Subcutaneous abdominal adipose tissue (tissue), 5 donors: ENCODE data around the gene S100PBP.

Source experiments
- H3K27ac ChIP-seq: one replicate; pipeline ENCODE4 v1.7.0; 2013; ENCODE audit warnings: low read depth, mild to moderate bottlenecking, inconsistent platforms, low read length, moderate library complexity
- H3K27me3 ChIP-seq, 5 donors: one replicate each; pipeline ENCODE4 v1.7.0; 2013; ENCODE audit warnings: low read length in 5 of 5, inconsistent platforms in 1 of 5; ENCODE audit not compliant: control insufficient read depth in 5 of 5, insufficient read depth in 4 of 5
- H3K36me3 ChIP-seq, 5 donors: one replicate each; pipeline ENCODE4 v1.7.0; 2013; ENCODE audit warnings: low read length in 5 of 5; ENCODE audit not compliant: control insufficient read depth in 5 of 5, insufficient read depth in 5 of 5
- H3K4me1 ChIP-seq, 5 donors: one replicate each; pipeline ENCODE4 v1.7.0; 2013; ENCODE audit warnings: low read length in 5 of 5, mild to moderate bottlenecking in 3 of 5, moderate library complexity in 1 of 5; ENCODE audit not compliant: control insufficient read depth in 5 of 5, insufficient read depth in 5 of 5
- H3K4me3 ChIP-seq, 5 donors: one replicate each; pipeline ENCODE4 v1.7.0; 2013; ENCODE audit warnings: low read length in 5 of 5, low read depth in 1 of 5
- H3K9ac ChIP-seq, 5 donors: one replicate each; pipeline ENCODE4 v1.7.0; 2013; ENCODE audit warnings: low read length in 5 of 5, mild to moderate bottlenecking in 4 of 5, moderate library complexity in 3 of 5
- H3K9me3 ChIP-seq, 5 donors: one replicate each; pipeline ENCODE4 v1.7.0; 2013; ENCODE audit warnings: low read length in 5 of 5; ENCODE audit not compliant: control insufficient read depth in 5 of 5
- donor health status: healthy.
- donor health status: healthy.
- donor health status: healthy.
- donor health status: healthy.
- donor health status: healthy.

Gene S100PBP

DNA sequence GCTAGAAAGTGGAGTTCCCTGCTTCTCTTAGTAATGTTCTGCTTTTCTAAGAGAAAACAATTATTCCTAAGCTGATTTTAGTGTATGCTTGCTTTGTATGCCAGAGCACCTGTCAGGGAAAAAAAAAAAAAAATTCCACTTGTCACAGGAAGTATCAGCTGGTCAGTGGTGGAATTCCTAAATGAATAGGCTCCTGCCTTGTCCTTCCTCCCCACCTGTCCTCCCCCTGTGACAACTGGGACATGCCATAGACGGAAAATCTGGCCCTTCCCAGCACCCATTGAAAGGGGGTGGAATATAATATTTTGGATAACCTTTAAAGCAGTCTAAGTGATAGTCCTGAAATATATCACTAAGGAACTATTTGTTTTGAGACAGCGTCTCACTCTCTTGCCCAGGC lies 42.5 kb downstream of the S100PBP start:
- no peaks in the 10 kb centered on the region for H3K9me3 ChIP-seq
- H3K36me3 ChIP-seq: peaks cover 24 to 80% (median 38%) of the 10 kb centered on the region in 5 donors
- no peak overlapping the region for H3K9ac ChIP-seq
- H3K27me3 ChIP-seq: no peaks in the 10 kb centered on the region
- no peak overlapping the region for H3K27ac ChIP-seq
- no peak overlapping the region for H3K4me3 ChIP-seq
- peaks cover 5 to 17% (median 14%) of the 10 kb centered on the region in 5 donors for H3K4me1 ChIP-seq

DNA sequence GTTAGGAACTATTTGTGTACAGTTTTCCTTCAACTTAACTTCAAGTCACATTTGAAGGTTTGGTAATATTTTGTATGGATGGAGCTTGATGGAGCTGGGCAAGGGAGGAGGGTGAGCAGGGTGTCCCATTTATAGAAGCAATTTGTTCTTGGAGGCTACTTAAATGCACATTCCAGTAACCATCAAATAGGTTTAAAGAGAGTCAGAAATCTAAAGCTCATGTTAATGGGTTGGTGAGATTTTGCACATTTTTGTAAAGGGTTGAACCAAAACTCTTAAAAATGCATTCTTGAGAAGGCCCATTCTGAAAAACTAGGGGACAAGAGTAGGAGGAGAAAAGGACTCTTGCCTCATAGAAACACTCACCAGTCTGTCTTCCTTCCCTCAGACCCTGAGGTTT lies 43.1 kb downstream of the S100PBP start:
- Histone ChIP-seq H3K27ac (no peak overlapping the region), H3K4me1 (peaks cover 5 to 17% (median 14%) of the 10 kb centered on the region in 5 donors), H3K27me3 (no peaks in the 10 kb centered on the region), H3K9me3 (no peaks in the 10 kb centered on the region), H3K36me3 (peaks cover 23 to 74% (median 37%) of the 10 kb centered on the region in 5 donors), H3K4me3 (no peak overlapping the region), H3K9ac (no peak overlapping the region)

DNA sequence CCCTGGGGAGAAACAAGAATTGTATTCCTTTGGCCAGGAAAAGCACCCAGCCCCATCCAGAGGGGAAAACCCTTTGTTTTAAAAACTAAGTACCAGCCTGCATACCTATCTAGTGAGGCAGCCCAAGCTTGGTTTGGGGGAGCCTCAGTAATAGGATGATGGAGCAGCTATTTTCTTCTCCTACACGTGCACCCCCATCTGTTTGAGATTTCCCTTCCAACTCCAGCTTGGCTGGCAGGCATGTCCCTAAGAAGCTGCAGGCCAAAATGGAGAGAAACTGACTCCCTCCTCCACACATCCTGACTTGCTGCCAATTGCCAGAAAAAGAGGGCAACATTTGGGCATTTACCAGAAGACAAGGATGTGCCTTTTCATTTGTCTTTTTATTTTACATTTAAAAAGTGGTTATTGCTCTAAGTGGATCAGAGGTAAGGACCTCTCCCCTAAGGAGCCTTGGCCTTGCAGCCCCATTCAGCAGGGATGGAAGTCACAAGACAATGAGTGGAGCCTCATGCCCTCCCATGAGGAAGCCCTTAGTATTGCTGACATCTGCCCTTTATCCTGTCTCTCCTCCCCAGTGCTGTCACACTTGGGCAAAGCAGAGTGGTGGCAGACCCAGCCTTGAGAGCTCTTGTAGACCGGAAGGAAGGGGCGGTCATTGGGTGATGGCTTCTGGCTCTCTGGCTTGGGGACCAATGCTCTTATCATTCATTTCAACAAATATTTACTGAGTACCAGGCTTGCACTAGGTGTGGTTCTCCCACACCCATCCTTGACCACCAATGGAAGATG lies 44.6 kb downstream of the S100PBP start:
- Histone ChIP-seq H3K27ac (no peak overlapping the region), H3K9ac (no peak overlapping the region), H3K36me3 (peaks cover 11 to 59% (median 22%) of the 10 kb centered on the region in 5 donors), H3K27me3 (no peaks in the 10 kb centered on the region), H3K4me3 (no peak overlapping the region), H3K4me1 (peaks cover 5 to 18% (median 14%) of the 10 kb centered on the region in 5 donors), H3K9me3 (no peaks in the 10 kb centered on the region)

DNA sequence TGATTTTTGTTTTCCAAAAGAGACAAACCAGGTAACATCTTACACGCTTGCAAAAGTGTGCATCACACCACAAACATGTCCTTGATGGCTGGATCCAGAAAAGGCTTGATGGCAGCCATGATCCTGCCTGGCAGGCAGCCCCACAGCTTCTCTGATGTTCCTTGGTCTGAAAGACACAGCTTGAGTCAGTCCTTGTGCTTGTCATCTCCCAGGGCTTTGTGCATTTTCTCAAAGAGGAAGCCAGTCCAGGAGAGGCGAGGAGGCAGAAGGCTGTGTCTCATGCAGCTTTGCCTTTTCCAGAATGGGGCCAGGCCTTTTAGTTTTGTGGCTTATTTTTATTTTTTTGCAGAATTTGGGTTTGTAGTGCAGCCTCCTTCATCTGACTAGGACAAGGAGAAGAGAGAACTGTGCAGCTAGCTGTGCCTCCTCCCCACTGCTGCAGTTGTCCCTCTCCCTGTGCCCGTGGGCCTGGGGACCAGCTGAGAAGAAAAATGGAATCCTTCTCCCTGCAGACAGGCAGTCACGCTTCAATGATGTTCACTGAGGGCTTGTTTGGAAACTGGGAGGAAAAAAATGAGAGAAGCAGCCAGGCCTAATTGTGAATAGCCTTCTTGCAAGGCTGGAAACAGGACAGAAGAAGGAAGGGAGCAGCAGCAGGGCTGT lies 45.9 kb downstream of the S100PBP start:
- H3K9me3 ChIP-seq: no peaks in the 10 kb centered on the region
- peaks cover 4 to 56% (median 13%) of the 10 kb centered on the region in 5 donors for H3K36me3 ChIP-seq
- H3K4me3 ChIP-seq: no peak overlapping the region
- H3K4me1 ChIP-seq: peaks cover 5 to 18% (median 14%) of the 10 kb centered on the region in 5 donors
- no peak overlapping the region for H3K27ac ChIP-seq
- no peak overlapping the region for H3K9ac ChIP-seq
- no peaks in the 10 kb centered on the region for H3K27me3 ChIP-seq

DNA sequence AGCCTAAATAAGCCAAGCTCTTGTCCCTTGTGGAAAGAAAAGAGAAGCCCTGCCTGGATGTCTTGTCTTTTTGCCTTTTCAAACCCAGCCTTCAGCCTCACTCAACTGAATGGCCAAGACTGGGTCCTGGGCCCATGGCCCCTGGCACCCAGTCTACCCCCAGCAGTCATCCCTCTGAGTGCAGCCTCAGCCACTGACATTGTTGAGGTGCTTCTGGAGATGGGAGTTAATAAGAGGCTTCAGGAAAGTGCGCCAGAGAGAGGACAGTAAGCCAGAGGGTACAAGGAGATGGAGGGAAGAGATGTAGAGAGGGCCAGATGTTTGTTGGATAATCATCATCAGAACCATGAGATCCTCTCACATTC lies 46.4 kb downstream of the S100PBP start:
- peaks cover 0 to 51% (median 13%) of the 10 kb centered on the region in 5 donors for H3K36me3 ChIP-seq
- H3K9ac ChIP-seq: no peak overlapping the region
- H3K9me3 ChIP-seq: no peaks in the 10 kb centered on the region
- peaks cover 5 to 18% (median 14%) of the 10 kb centered on the region in 5 donors for H3K4me1 ChIP-seq
- H3K27ac ChIP-seq: no peak overlapping the region
- no peak overlapping the region for H3K4me3 ChIP-seq
- peaks cover 0 to 1% (median 0%) of the 10 kb centered on the region in 5 donors for H3K27me3 ChIP-seq

DNA sequence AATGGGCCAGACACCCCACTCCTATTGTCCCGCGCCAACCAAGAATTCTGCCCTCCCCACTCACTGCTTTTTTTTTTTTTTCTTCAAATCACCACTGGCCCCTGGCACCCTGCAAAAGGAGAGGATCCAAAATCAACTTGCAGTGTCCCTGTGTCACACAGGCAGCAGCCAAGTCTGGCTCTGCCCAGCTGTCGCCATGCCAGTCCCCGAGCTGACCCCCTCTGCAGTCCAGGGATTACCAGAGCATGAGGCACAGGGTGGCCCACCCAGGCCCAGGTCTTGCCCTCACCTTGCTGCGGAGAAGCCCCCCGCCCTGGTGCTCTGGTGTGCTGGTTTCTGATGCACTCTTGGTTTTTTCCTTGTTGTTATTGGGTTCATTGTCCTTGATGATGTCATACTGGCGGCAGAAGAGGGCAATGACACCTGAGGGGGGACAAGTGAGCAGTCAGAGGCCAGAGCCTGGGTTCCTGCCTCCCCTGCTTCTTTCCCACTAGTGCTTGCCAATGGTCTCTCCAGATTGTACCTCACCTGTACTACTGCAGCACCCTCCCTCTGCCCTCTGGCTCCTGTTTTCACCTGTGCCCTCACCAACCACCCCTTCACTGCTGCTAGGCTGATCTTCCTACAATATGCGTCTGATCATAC lies 47.0 kb downstream of the S100PBP start:
- Histone ChIP-seq H3K36me3 (peaks cover 0 to 45% (median 13%) of the 10 kb centered on the region in 5 donors), H3K4me3 (no peak overlapping the region), H3K9ac (no peak overlapping the region), H3K27me3 (peaks cover 0 to 6% (median 0%) of the 10 kb centered on the region in 5 donors), H3K9me3 (no peaks in the 10 kb centered on the region), H3K27ac (no peak overlapping the region), H3K4me1 (peaks cover 5 to 18% (median 14%) of the 10 kb centered on the region in 5 donors)

DNA sequence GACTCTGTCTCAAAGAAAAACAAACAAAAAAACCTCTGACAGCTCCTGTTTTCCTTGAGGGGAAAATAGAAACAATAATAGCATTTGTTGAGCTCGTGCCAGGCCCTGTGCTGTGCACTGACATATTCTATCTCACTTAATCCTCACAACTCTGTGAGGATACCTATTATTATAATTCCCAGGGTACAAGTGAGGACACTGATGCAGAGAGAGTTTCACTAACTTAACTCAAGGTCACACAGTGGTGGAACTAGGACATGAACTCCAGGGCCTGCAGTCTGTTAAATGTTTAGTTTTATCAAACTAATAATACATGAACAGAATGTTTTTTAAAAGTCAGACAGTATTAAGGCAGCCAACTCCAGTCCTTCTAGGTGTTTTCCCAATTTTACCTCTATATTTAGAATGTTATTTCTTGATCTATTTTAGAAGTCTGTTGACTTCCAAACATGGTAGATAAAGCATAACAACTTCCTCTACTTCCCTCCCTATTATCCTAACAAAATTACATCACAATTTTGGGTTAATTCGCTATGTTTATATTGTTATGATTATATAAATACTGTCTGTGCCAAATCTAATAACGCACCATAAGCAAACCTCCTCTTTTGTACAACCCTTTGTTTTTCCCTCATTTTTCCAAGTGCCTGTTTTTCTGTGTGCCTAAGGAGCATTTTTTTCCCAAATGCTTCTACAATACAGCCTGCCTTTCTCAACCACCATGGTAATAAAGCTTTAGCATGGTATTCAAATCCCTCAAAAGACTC lies 48.4 kb downstream of the S100PBP start:
- Histone ChIP-seq H3K9me3 (no peaks in the 10 kb centered on the region), H3K27ac (no peak overlapping the region), H3K27me3 (peaks cover 0 to 13% (median 8%) of the 10 kb centered on the region in 5 donors), H3K4me3 (no peak overlapping the region), H3K36me3 (peaks cover 0 to 39% (median 10%) of the 10 kb centered on the region in 5 donors), H3K9ac (no peak overlapping the region), H3K4me1 (peaks cover 6 to 24% (median 18%) of the 10 kb centered on the region in 5 donors)

DNA sequence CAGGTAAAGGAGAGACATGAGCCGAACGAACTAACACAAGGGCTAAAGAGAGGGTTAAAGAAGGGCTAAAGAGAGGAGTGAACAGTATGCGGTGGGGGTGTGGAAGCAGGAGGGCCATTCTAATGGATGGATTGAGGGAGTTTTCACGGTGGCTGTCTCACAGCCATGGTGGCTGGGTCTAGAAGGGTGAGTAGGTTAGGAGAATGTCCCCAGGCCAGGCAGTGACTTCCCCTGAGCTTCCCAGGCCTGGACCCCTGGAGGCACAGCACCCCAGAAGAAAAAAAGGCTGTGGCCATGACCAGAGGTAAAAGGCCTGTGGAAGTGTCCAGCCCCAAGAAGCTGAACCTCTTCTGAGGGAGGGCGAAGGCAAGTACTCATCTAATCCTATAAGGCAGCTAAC lies 49.7 kb downstream of the S100PBP start:
- Histone ChIP-seq H3K36me3 (peaks cover 0 to 37% (median 10%) of the 10 kb centered on the region in 5 donors), H3K27me3 (peaks cover 7 to 23% (median 19%) of the 10 kb centered on the region in 5 donors)

DNA sequence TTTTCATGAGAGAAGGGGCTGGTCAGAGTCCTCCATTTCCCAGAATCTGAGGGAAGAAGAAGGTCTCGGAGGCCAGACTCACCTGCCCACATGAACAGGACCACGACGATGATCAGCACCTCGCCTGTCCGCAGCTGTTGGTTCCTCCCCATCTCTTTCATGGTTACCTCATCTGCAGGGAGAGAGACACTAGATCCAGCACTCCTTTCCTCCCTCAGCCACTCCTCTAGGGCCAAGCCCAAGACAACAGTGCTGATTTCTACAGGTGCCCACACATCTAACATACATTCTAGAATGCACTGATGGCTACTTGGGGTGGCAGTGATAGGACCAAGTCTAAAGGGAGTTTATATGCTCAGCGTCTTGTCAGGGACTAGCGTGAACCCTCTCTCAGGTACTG lies 50.2 kb downstream of the S100PBP start:
- H3K4me1 ChIP-seq: peaks cover 0 to 21% (median 15%) of the 10 kb centered on the region in 5 donors
- no peaks in the 10 kb centered on the region for H3K9me3 ChIP-seq
- peaks cover 0 to 32% (median 8%) of the 10 kb centered on the region in 5 donors for H3K36me3 ChIP-seq
- H3K27ac ChIP-seq: no peak overlapping the region
- H3K4me3 ChIP-seq: no peak overlapping the region
- no peak overlapping the region for H3K9ac ChIP-seq
- peaks cover 8 to 24% (median 21%) of the 10 kb centered on the region in 5 donors for H3K27me3 ChIP-seq

More for the DNA sequence above, 49.7 kb downstream of the S100PBP start:
- Histone ChIP-seq H3K4me1 (peaks cover 3 to 22% (median 17%) of the 10 kb centered on the region in 5 donors), H3K4me3 (no peak overlapping the region), H3K9ac (no peak overlapping the region), H3K9me3 (no peaks in the 10 kb centered on the region), H3K27ac (no peak overlapping the region)
